HepG2 (cell line): ENCODE measurements around the gene MRS2. TPM values are rescaled to one million over a fixed set of nuclear protein-coding genes. Genes with fewer than 3 reads are reported as not detected.

Experiments
- FOXK1 ChIP-seq: sonication (generic); formaldehyde crosslinking; IDR thresholded peaks from 2 replicates; pipeline ENCODE4 v1.4.0; 2020; ENCODE audit warnings: low read depth, missing genetic modification reagents, borderline replicate concordance
- FOXO4 ChIP-seq: sonication (generic); formaldehyde crosslinking; conservative IDR thresholded peaks from 2 replicates; pipeline ENCODE4 v1.8.1; 2023; ENCODE audit warnings: missing genetic modification reagents
- HNRNPK ChIP-seq: fragments of 200-400 bp; formaldehyde crosslinking; IDR thresholded peaks from 2 replicates; pipeline ENCODE4 v1.6.1; 2018; ENCODE audit warnings: low read length, low read depth, moderate library complexity, mild to moderate bottlenecking; ENCODE audit not compliant: poor library complexity, severe bottlenecking
- IKZF1 ChIP-seq: fragments of 450-650 bp; IDR thresholded peaks from 2 replicates; pipeline ENCODE4 v1.7.1; 2016
- MED13 ChIP-seq: sonication (generic); formaldehyde crosslinking; IDR thresholded peaks from 2 replicates; pipeline ENCODE4 v1.5.0; 2020; ENCODE audit warnings: missing genetic modification reagents
- MIER2 ChIP-seq: IDR thresholded peaks from 2 replicates; pipeline ENCODE4 v1.6.1; 2016; ENCODE audit warnings: missing biosample characterization, missing genetic modification reagents
- NKX3-1 ChIP-seq: sonication (generic); formaldehyde crosslinking; IDR thresholded peaks from 2 replicates; pipeline ENCODE4 v1.5.0; 2020; ENCODE audit warnings: missing genetic modification reagents
- NONO ChIP-seq, 2 experiments: fragments of 450-650 bp in 1 of 2; sonication (generic) in 1 of 2; formaldehyde crosslinking in 1 of 2; IDR thresholded peaks in 1 of 2; conservative IDR thresholded peaks in 1 of 2; 2 replicates each; pipeline versions ENCODE4 v1.6.1 to v1.8.0; 2017 to 2022; ENCODE audit warnings: mild to moderate bottlenecking in 1 of 2, missing genetic modification reagents in 1 of 2, moderate library complexity in 1 of 2
- NPAS2 ChIP-seq: sonication (generic); formaldehyde crosslinking; IDR thresholded peaks from 2 replicates; pipeline ENCODE4 v1.8.0; 2022; ENCODE audit warnings: mild to moderate bottlenecking, missing genetic modification reagents, borderline replicate concordance
- NR2F6 ChIP-seq, 2 experiments: IDR thresholded peaks; 2 replicates each; pipeline ENCODE4 v1.6.1; 2016; ENCODE audit warnings: antibody characterized with exemption in 1 of 2, mild to moderate bottlenecking in 1 of 2
- PITX1 ChIP-seq: sonication (generic); formaldehyde crosslinking; IDR thresholded peaks from 2 replicates; pipeline ENCODE4 v1.5.1; 2020; ENCODE audit warnings: mild to moderate bottlenecking, missing genetic modification reagents
- POLR2G ChIP-seq: fragments of 200-400 bp; formaldehyde crosslinking; IDR thresholded peaks from 2 replicates; pipeline ENCODE4 v1.6.1; 2018; ENCODE audit warnings: mild to moderate bottlenecking, low read depth, low read length, moderate library complexity
- RFX3 ChIP-seq: IDR thresholded peaks from 2 replicates; pipeline ENCODE4 v1.6.1; 2016; ENCODE audit warnings: missing biosample characterization, missing genetic modification reagents
- SIN3B ChIP-seq: fragments of 150-350 bp; IDR thresholded peaks from 2 replicates; pipeline ENCODE4 v1.6.1; 2014; ENCODE audit warnings: low read length
- SRSF9 ChIP-seq: fragments of 200-400 bp; formaldehyde crosslinking; IDR thresholded peaks from 2 replicates; pipeline ENCODE4 v1.6.1; 2018; ENCODE audit warnings: borderline replicate concordance, mild to moderate bottlenecking, low read depth, low read length; ENCODE audit not compliant: insufficient read depth, poor library complexity, severe bottlenecking
- U2AF2 ChIP-seq: fragments of 200-400 bp; formaldehyde crosslinking; IDR thresholded peaks from 2 replicates; pipeline ENCODE4 v1.6.1; 2017; ENCODE audit warnings: low read depth, mild to moderate bottlenecking, low read length
- ZBTB1 ChIP-seq: sonication (generic); formaldehyde crosslinking; IDR thresholded peaks from 2 replicates; pipeline ENCODE4 v1.4.0; 2020; ENCODE audit warnings: missing genetic modification reagents, borderline replicate concordance
- ZBTB38 ChIP-seq: sonication (generic); formaldehyde crosslinking; IDR thresholded peaks from 2 replicates; pipeline ENCODE4 v1.5.1; 2020; ENCODE audit warnings: mild to moderate bottlenecking, missing genetic modification reagents
- ZFP1 ChIP-seq: IDR thresholded peaks from 2 replicates; pipeline ENCODE4 v1.6.1; 2016
- ZMYM3 ChIP-seq: sonication (generic); formaldehyde crosslinking; IDR thresholded peaks from 2 replicates; pipeline ENCODE4 v1.5.1; 2020; ENCODE audit warnings: mild to moderate bottlenecking, missing genetic modification reagents
- ZNF512 ChIP-seq: sonication (generic); formaldehyde crosslinking; IDR thresholded peaks from 2 replicates; pipeline ENCODE4 v1.4.0; 2020; ENCODE audit warnings: mild to moderate bottlenecking, missing genetic modification reagents
- ZNF747 ChIP-seq: sonication (generic); formaldehyde crosslinking; IDR thresholded peaks from 2 replicates; pipeline ENCODE4 v1.8.1; 2023; ENCODE audit warnings: missing genetic modification reagents, mild to moderate bottlenecking, borderline replicate concordance
- ZNF761 ChIP-seq: sonication (generic); formaldehyde crosslinking; conservative IDR thresholded peaks from 2 replicates; pipeline ENCODE4 v1.4.0; 2020; ENCODE audit warnings: mild to moderate bottlenecking, missing genetic modification reagents
- polyA plus RNA-seq, 8 experiments: library from polyadenylated mRNA; depleted of rRNA in 3 of 8; stranded (reverse) in 7 of 8; unstranded in 1 of 8; fragments of >200 nt; fragmentation: Illumina TruSeq in 4 of 8; extraction: Trizol in 4 of 8; gene quantifications; 2 replicates each; pipeline versions ENCODE4 v1.2.1 to v1.2.3, GENCODE V29; 2011 to 2016; ENCODE audit warnings: low read depth in 4 of 8, missing spikeins in 1 of 8, mixed read lengths in 1 of 8; ENCODE audit not compliant: insufficient read depth in 1 of 8
- total RNA-seq, 5 experiments: library from RNA; depleted of rRNA; stranded (reverse); fragments of >200 nt; fragmentation: Illumina TruSeq; extraction: Trizol; gene quantifications; 2 replicates each; pipeline ENCODE4 v1.2.3, GENCODE V29; 2016; ENCODE audit warnings: low read depth in 1 of 5
- TF ChIP-seq, protein P1 (sequence below): sonication (generic); formaldehyde crosslinking; IDR thresholded peaks from 2 replicates; pipeline ENCODE4 v1.8.1; 2023; ENCODE audit warnings: missing genetic modification reagents, inconsistent platforms, borderline replicate concordance
- TF ChIP-seq, protein P2 (sequence below): sonication (generic); formaldehyde crosslinking; IDR thresholded peaks from 2 replicates; pipeline ENCODE4 v1.5.1; 2020; ENCODE audit warnings: mild to moderate bottlenecking, missing genetic modification reagents, borderline replicate concordance

Gene MRS2
- total and polyA plus RNA-seq, 2 of the 13 experiments (the other 11 are each of a cell fraction or from before 2014, with no cell fraction given), result 31.1 to 83.8 TPM

- TF ChIP-seq NR2F6 (IDR thresholded peaks at IDR 0.05) (no peak), NR2F6 (CRISPR knock-in tag; IDR thresholded peaks at IDR 0.05) (no peak), U2AF2 (peak; percentile 84; the same call in 1 of the 2 replicates), MED13 (no peak), ZBTB38 (CRISPR knock-in tag) (peak; percentile 49; the same call in 1 of the 2 replicates), IKZF1 (no peak), ZFP1 (CRISPR knock-in tag) (no peak), FOXK1 (CRISPR knock-in tag) (no peak), NONO (IDR thresholded peaks at IDR 0.05) (no peak), NONO (CRISPR knock-in tag; conservative IDR thresholded peaks at IDR 0.05) (no peak), FOXO4 (CRISPR knock-in tag) (no peak), HNRNPK (peak; percentile 16), NKX3-1 (CRISPR knock-in tag) (no peak), SRSF9 (peak; percentile 20), SIN3B (no peak), ZNF747 (CRISPR knock-in tag) (no peak), RFX3 (CRISPR knock-in tag) (no peak), ZBTB1 (CRISPR knock-in tag) (no peak), ZNF512 (CRISPR knock-in tag) (peak; percentile 96), PITX1 (no peak), ZMYM3 (CRISPR knock-in tag) (no peak), ZNF761 (CRISPR knock-in tag) (no peak), POLR2G (no peak), NPAS2 (CRISPR knock-in tag) (no peak), MIER2 (CRISPR knock-in tag) (no peak)
- TF ChIP-seq, protein P1, sequence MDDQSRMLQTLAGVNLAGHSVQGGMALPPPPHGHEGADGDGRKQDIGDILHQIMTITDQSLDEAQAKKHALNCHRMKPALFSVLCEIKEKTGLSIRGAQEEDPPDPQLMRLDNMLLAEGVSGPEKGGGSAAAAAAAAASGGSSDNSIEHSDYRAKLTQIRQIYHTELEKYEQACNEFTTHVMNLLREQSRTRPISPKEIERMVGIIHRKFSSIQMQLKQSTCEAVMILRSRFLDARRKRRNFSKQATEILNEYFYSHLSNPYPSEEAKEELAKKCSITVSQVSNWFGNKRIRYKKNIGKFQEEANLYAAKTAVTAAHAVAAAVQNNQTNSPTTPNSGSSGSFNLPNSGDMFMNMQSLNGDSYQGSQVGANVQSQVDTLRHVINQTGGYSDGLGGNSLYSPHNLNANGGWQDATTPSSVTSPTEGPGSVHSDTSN (CRISPR knock-in tag), result no peak
- TF ChIP-seq, protein P2, sequence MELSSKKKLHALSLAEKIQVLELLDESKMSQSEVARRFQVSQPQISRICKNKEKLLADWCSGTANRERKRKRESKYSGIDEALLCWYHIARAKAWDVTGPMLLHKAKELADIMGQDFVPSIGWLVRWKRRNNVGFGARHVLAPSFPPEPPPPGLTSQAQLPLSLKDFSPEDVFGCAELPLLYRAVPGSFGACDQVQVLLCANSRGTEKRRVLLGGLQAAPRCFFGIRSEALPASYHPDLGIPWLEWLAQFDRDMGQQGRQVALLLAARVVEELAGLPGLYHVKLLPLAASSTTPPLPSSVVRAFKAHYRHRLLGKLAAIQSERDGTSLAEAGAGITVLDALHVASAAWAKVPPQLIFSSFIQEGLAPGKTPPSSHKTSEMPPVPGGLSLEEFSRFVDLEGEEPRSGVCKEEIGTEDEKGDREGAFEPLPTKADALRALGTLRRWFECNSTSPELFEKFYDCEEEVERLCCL (CRISPR knock-in tag), result no peak
Measured at GRCh38 chr6:24381476-24382219, 21.1 kb upstream of the MRS2 start (continued).
